GM12872 (cell line): ENCODE data around the gene BMPR1A.

Experiments used
- TF ChIP-seq, protein P1 (sequence below): IDR thresholded peaks from 3 replicates; pipeline ENCODE4 v1.5.1; 2011; ENCODE audit warnings: low read depth, mild to moderate bottlenecking, low read length, moderate library complexity; ENCODE audit not compliant: insufficient read depth

The BMPR1A gene

GRCh38 chr10:86833969-86834368, 77.5 kb downstream of the BMPR1A start:
- TF ChIP-seq, protein P1, sequence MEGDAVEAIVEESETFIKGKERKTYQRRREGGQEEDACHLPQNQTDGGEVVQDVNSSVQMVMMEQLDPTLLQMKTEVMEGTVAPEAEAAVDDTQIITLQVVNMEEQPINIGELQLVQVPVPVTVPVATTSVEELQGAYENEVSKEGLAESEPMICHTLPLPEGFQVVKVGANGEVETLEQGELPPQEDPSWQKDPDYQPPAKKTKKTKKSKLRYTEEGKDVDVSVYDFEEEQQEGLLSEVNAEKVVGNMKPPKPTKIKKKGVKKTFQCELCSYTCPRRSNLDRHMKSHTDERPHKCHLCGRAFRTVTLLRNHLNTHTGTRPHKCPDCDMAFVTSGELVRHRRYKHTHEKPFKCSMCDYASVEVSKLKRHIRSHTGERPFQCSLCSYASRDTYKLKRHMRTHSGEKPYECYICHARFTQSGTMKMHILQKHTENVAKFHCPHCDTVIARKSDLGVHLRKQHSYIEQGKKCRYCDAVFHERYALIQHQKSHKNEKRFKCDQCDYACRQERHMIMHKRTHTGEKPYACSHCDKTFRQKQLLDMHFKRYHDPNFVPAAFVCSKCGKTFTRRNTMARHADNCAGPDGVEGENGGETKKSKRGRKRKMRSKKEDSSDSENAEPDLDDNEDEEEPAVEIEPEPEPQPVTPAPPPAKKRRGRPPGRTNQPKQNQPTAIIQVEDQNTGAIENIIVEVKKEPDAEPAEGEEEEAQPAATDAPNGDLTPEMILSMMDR = no peak

GRCh38 chr10:86836044-86836443, 79.6 kb downstream of the BMPR1A start:
- TF ChIP-seq, protein P1 = no peak

DNA sequence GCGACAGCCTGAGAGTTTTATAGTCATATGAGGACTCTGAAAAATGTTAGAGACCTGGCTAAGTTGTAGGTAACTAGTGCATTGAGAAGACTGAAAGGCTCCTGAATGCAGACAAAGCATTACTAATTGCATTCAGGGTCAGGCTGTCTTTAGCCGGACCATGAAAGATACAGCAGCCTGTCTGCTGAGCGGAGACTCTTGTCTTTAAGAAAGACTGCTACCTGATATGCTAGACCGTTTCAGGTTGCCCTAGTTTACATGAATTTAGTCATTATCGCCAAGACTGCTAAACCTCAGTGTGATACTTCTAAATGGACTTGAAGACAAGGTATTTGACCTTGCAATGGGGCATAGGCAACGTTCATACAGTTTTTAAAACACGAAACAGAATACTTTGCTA, 81.2 kb downstream of the BMPR1A start:
- TF ChIP-seq, protein P1 = no peak

DNA sequence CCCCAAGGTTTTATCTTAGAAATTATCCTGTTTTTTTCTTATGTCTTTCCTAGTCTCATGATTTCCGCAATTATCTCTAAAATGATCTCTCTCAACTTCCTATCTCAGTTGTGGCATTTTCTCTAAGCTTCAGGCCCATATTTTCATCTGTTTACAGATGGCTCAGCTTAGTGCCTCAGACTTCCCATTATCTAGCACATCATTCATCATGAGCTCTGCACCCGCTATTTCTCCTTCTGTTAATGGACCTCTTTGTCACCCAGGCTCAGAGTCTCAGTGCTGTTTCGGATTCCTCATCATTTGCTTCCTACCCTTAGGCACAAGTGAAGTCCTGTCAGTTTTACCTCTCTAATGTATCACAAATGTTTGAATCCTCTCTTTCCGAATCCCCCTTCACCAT, 84.1 kb downstream of the BMPR1A start:
- TF ChIP-seq, protein P1 = no peak

DNA sequence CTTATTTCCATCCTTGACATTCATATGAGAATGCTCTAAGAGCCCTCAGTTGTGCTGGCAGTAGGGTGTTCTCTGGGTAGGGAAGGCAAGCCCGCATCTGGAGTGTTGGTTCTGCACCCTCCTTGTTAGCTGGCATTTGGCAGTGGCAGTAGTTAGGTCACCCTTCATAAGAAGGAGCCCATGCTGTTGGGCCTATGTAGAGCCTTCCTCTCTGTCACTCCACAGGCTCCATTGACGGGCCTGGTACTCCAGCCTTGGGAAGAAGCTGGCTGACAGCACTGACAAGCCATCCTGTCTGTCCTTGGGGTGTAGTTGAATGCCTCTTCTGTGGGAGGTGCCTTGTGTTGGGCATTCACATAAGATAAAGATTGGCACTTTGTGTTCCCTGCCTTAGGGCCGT, 89.7 kb downstream of the BMPR1A start:
- TF ChIP-seq, protein P1 = no peak

GRCh38 chr10:86848747-86849146, 92.3 kb downstream of the BMPR1A start:
- TF ChIP-seq, protein P1 = no peak

- TF ChIP-seq, protein P1 = no peak
Measured at GRCh38 chr10:86849181-86849894, 92.9 kb downstream of the BMPR1A start.
